ENCODE data around the gene EFNA5.

Gene EFNA5

GRCh38 chr5:107544476-107544875 lies 126.3 kb downstream of the EFNA5 start:
- no peak for DNase-seq

DNA sequence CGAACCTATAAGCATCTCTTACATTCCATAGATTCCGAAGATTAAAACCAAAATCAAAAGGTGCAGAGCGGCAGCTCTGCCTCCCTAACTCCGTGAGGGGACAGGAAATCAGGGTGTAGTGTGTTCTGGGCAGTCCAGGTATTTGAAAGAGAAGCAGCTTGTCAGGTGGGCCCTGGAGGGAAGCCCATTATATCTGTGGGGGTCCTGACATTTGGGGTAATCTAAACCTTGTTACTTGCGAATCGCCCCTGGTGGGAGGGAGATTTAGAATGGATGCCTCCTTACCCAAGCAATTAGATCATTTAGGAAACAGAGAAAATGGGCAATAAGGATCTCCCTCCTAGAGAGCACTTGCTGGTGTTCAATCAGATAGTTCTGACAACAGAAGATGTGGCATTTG lies 126.9 kb downstream of the EFNA5 start:
- DNase-seq, result no peak

- no peak for DNase-seq
These were observed 127.9 kb downstream of the EFNA5 start for GRCh38 chr5:107542831-107543231.

DNA sequence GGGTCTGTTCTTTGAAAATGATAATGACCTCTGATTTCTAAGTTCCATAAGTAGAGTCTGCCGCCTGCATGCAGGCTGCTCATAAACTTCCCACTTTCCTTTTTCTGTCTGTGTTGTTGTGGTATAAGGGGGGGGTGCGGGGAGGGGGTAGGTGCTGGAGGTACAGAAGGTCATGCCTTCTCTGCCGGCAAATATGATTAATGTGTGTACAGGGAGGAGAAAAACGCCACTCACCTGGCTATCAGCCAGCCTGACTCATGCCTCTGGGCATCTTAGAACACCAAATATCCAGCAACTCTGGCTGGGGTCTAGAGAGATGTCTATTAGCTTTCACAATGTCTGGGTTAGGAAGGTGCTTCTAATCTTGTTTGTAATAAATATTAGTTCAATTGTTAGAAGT lies 128.3 kb downstream of the EFNA5 start:
- peak; percentile 83 for DNase-seq

DNA sequence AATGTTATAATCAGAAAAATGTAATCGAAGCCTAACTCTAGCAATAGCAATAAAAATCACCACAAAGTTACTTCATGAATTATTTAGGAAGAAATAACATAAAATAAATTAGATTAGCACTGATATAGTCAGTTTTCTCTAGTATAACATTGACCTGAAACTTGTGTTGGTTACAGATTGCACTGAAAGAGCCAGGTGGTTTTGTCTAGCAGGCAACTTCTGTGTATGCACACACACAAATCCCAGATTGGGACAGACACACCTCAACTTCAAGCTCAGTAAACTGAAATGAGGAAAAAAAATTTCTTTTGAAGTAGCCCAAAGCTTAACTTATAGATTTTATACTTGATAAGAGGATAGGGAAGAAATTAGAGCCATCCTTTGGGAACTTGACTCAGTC lies 129.3 kb downstream of the EFNA5 start:
- DNase-seq, result no peak

GRCh38 chr5:107539726-107540330 lies 130.9 kb downstream of the EFNA5 start:
- no peak for DNase-seq

DNA sequence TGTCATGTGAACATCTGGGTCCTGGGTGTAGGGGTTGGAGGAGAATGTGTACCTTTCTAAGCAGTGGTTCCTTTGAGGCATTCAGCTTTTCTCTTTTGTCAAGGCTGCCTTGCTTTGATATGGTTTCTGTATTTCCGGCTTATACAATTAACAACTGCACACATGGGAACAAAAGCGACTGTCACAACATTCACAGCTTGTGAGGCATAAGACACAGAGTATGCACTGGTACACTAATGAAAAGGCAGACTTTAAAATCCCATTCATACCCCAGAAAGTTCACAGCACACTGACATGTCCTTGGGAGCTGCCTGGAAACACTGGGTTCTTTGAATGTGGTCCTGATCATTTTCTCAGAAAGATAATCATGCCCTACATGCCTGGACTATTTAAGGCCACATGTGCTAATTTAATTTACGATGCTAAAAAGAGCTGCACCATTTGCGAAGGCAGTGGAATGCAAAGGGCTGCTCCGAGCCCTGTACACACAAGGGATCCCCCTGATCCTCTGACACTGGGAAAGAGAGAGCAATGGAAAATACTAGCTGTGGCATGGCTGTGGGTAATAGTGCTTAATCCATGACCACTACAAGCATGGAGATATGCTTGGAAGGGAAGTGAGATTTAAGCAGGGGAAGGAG lies 131.8 kb downstream of the EFNA5 start:
- DNase-seq, result no peak

- DNase-seq, result peak; percentile 48
These were observed 132.4 kb downstream of the EFNA5 start for GRCh38 chr5:107538331-107538730.

GRCh38 chr5:107535849-107536248 lies 134.9 kb downstream of the EFNA5 start:
- DNase-seq, result no peak

DNA sequence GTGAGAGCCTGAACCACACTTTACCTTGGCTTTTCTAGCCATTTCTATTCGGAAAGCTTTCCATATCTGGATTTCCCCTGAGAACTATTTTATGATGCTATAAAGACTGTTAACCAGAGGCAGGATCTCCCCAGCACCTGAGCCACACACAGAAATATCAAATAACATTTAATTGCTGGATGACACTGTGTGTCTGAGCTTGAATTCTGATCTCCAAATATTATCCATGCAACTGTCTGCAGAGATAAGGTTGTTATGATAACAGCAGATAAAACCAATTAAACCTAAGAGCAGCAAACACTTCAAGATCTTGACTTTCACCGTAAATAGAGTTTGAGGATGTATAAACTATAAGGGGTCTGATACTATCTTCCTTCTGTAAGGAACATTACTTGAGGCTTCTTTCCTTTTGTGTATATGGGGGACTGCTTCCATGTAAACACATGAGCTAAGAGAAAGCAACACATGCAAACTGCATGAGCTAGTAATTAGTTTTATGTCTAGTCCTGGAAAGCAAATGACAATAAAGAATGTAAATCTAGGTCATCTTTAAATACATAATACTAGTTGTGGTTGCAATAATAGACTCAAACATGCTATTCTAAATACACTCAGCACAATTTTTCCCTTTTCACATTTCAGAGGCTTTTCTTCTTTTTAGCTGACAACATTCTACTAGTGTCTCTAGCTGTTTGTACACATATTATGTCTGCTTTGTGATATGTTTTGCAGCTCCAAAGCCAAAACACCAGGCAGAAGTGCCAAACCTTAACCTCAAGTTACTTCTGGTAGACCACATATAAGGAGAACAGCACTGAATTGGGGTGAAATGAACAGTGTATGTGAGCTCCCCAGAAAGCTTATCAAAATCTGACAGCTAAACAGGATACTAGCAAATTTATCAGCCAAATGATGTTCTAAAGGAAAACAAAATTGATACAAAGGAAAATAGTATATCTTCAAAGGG lies 136.5 kb downstream of the EFNA5 start:
- no peak for DNase-seq

DNA sequence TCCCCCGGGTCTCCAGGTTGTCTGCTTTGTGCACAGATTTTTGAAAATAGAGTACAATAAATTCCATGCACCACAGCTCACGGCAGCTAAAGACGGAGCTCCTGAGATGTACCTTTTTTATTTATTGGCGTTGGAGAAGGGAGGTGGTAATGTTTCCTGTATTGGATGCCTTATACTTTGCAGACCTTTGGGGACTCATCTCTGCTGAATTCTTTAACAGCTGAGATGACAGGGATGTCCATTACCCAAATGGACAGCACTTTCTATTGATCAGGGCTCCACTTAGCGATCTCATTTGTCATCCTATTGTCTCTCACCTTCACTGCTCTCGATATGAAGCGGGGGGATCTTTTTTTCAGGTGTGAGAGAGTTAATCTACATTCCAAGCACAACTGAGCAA lies 137.8 kb downstream of the EFNA5 start:
- DNase-seq, result no peak

DNA sequence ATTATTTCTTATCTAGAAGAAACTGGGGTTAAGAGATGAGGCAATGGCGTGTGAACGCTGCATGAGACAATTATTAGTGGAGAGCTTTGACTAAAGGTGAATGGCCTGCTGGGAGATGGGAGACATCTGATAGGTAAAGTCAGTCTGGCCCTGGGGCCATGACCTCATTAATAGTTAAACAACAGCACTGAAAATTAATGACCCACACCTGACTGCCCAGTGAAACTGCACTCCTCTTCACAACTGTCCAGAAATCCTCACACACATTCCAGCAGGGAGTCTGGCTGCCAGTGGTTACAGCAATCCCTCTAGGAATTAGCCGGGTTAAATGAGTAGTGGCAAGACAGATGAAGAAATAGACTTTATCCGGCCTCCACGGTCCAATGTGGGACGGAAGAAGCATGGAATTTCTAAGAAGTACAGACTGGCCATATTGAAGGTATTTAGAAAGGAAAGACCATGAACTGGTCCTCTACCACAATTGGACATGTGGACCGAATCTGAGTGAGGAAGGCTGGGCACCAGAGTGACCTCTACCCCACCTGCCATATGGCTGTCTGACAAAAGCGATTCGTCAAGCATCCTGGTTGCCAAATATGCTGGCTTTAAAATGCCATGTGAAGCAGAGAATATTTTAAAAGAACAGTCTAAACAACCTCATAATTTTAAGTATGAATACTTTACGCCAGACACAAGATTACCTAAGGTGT lies 138.4 kb downstream of the EFNA5 start:
- DNase-seq, result no peak

DNA sequence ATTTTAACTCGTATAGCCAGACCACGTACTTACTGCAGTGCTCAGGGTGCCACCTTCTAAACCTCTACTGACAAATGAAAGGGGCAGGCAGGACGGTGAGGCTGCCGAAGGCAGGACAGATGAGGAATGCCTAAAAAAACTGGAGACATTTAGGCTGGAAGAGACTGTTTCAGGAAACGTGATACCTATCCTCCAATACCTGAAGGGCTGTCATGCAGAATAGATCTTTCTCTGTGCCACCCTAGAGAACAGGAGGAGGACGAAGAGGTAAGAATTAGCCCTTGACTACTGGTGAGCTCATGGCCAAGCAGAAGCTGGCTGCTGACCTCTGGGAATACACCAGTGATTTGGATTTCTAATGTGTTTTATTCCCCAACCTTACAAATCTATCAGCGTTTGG lies 139.4 kb downstream of the EFNA5 start:
- no peak for DNase-seq

DNA sequence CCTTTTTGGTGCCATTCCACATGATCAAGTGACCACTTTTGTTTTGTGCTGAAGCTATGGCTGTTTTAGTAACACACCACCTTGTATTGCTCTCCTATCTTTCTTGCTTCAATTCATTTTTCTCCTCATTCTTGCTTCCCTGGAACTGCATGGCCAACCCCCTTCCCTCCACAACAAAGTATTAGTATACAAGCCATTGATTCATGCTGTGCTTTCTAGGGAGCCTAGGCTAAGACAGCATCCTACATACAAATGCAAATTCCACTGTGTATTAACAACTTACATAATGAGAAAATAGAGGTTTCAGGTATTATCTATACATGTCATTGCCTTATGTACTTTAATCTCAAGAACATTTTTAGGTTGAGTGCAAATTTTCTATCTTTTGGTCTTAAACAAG lies 141.1 kb downstream of the EFNA5 start:
- DNase-seq, result no peak

DNA sequence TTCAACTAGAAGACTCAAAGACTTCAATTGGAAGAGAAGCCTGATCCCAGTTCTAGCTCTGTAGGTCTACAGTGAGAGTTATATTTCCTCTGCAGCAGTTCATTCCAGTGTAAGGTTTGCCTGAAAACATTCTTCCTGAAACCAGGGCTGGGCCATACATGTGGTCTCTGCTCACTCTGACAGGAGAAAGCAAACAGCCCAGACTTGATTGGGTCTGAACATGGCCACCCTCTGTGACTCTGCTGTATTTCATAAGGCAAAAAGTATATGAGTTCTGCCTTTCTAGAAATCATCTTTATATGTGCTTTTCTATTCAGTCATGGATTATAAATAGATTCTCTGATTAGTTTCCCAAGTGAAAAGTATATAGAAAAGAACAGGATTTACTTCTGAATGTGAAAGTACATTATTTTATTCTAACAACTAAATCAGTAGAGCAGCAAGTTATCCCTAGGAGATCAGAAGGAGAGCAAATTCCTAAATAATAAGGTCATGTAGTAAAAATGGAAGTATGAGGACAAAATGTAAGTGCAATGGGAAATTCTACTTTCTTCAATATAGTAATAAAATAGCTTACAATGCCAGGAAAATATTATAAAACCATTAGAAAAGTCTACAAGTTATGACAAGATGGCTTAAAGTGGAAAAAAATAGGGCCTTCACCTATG lies 144.3 kb downstream of the EFNA5 start:
- DNase-seq, result peak; percentile 46

- DNase-seq, result no peak
These were observed 146.6 kb downstream of the EFNA5 start for GRCh38 chr5:107524111-107524510.

GRCh38 chr5:107523029-107523680 lies 147.6 kb downstream of the EFNA5 start:
- DNase-seq, result no peak

- no peak for DNase-seq
These were observed 148.3 kb downstream of the EFNA5 start for GRCh38 chr5:107522456-107522855.

DNA sequence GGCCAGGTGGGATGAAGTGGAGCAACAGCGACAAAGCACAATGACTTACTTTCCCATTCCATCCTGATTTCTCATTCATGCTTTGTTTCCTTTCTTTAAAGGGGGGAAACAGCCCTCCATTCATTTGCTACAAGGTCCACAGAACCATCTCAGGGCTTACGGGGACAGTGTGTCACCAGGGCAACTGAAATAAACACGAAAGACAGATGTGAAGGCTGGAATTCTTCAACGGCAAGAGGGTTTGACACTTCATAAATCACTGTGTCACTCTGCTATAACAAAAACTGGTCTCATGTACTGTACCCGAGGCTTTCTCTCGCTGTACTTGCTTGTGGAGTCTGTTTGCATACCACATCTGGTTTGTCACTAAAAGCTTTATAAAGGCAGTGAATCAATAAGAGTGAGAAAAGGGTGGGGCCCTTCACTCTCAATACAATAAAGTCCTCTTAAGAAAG lies 150.8 kb downstream of the EFNA5 start:
- no peak for DNase-seq

GRCh38 chr5:107518616-107519015 lies 152.1 kb downstream of the EFNA5 start:
- no peak for DNase-seq

DNA sequence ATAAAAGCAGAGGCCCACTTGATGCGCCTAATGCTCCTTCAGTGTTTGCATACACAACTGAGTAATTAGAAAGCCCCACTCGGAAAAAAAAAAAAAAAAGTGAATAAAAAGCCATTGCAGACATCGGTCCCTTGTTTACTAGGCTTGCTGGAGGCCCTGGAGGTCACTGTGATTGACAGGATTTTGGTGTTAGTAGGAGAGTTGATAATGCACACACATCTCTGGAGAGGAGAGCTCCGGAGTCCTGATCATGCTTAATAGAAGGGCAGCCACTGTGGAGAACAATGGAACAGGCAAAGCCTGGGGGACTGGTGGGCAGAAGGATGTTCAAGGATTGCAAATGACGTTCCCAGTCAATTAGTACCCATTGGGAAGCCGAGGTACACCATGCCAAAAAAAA lies 152.5 kb downstream of the EFNA5 start:
- no peak for DNase-seq

Data from fibroblast of skin of back (primary cell).